Measurements from ENCODE around the gene ZNF215. TPM values are rescaled to one million over a fixed set of nuclear protein-coding genes. Genes with fewer than 3 reads are reported as not detected.

ZNF215 gene
- total and polyA plus RNA-seq, 2 of the 8 experiments (the other 6 are each of a cell fraction or from before 2014, with no cell fraction given): 6.4 to 17.9 TPM

DNA sequence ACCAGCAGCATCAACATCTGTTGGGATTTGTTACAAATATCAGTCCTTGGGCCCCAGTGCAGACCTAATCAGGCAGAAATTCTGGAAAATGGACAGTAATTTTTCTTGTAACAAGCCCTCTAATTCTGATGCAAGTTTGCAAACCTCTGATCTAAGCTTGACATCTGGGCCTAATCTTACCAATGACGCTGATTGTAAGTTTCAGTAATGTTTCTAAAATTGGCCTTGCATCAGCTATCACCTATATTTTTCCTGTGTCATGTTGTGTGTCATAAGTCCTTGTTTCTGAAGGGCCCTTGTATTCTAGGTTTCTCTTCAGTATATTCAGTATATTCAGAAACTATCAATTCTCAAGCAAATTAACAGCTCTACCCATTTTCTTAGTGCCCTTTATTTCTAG, 36.4 kb downstream of the ZNF215 start:
- H4K91ac ChIP-seq (replicated peaks; ENCODE audit: insufficient read length, low read length): no peak overlapping the region
- no peak for FAIRE-seq
- TF ChIP-seq, protein P1, sequence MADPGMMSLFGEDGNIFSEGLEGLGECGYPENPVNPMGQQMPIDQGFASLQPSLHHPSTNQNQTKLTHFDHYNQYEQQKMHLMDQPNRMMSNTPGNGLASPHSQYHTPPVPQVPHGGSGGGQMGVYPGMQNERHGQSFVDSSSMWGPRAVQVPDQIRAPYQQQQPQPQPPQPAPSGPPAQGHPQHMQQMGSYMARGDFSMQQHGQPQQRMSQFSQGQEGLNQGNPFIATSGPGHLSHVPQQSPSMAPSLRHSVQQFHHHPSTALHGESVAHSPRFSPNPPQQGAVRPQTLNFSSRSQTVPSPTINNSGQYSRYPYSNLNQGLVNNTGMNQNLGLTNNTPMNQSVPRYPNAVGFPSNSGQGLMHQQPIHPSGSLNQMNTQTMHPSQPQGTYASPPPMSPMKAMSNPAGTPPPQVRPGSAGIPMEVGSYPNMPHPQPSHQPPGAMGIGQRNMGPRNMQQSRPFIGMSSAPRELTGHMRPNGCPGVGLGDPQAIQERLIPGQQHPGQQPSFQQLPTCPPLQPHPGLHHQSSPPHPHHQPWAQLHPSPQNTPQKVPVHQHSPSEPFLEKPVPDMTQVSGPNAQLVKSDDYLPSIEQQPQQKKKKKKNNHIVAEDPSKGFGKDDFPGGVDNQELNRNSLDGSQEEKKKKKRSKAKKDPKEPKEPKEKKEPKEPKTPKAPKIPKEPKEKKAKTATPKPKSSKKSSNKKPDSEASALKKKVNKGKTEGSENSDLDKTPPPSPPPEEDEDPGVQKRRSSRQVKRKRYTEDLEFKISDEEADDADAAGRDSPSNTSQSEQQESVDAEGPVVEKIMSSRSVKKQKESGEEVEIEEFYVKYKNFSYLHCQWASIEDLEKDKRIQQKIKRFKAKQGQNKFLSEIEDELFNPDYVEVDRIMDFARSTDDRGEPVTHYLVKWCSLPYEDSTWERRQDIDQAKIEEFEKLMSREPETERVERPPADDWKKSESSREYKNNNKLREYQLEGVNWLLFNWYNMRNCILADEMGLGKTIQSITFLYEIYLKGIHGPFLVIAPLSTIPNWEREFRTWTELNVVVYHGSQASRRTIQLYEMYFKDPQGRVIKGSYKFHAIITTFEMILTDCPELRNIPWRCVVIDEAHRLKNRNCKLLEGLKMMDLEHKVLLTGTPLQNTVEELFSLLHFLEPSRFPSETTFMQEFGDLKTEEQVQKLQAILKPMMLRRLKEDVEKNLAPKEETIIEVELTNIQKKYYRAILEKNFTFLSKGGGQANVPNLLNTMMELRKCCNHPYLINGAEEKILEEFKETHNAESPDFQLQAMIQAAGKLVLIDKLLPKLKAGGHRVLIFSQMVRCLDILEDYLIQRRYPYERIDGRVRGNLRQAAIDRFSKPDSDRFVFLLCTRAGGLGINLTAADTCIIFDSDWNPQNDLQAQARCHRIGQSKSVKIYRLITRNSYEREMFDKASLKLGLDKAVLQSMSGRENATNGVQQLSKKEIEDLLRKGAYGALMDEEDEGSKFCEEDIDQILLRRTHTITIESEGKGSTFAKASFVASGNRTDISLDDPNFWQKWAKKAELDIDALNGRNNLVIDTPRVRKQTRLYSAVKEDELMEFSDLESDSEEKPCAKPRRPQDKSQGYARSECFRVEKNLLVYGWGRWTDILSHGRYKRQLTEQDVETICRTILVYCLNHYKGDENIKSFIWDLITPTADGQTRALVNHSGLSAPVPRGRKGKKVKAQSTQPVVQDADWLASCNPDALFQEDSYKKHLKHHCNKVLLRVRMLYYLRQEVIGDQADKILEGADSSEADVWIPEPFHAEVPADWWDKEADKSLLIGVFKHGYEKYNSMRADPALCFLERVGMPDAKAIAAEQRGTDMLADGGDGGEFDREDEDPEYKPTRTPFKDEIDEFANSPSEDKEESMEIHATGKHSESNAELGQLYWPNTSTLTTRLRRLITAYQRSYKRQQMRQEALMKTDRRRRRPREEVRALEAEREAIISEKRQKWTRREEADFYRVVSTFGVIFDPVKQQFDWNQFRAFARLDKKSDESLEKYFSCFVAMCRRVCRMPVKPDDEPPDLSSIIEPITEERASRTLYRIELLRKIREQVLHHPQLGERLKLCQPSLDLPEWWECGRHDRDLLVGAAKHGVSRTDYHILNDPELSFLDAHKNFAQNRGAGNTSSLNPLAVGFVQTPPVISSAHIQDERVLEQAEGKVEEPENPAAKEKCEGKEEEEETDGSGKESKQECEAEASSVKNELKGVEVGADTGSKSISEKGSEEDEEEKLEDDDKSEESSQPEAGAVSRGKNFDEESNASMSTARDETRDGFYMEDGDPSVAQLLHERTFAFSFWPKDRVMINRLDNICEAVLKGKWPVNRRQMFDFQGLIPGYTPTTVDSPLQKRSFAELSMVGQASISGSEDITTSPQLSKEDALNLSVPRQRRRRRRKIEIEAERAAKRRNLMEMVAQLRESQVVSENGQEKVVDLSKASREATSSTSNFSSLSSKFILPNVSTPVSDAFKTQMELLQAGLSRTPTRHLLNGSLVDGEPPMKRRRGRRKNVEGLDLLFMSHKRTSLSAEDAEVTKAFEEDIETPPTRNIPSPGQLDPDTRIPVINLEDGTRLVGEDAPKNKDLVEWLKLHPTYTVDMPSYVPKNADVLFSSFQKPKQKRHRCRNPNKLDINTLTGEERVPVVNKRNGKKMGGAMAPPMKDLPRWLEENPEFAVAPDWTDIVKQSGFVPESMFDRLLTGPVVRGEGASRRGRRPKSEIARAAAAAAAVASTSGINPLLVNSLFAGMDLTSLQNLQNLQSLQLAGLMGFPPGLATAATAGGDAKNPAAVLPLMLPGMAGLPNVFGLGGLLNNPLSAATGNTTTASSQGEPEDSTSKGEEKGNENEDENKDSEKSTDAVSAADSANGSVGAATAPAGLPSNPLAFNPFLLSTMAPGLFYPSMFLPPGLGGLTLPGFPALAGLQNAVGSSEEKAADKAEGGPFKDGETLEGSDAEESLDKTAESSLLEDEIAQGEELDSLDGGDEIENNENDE (IDR thresholded peaks at IDR 0.05; ENCODE audit: insufficient replicate concordance, low read length): no peak

More for the DNA sequence above, 36.4 kb downstream of the ZNF215 start:
- Histone ChIP-seq H2AK5ac (ENCODE audit: low read depth, low read length) (no peak overlapping the region), H3K4me1 (replicated peaks in 1 of 4; ENCODE audit: control insufficient read depth in 3 of 4, insufficient read depth in 4 of 4, low read length in 3 of 4) (no peaks in the 10 kb centered on the region), H3K79me2 (ENCODE audit: control insufficient read depth in 1 of 2, insufficient read depth in 2 of 2, low read length in 2 of 2) (no peaks in the 10 kb centered on the region), H2BK15ac (ENCODE audit: low read length) (no peak overlapping the region), H2BK20ac (ENCODE audit: low read length) (no peak overlapping the region), H2BK12ac (ENCODE audit: low read depth, low read length) (no peak overlapping the region), H3K4ac (replicated peaks; ENCODE audit: insufficient read length, low read depth, low read length) (no peak overlapping the region), H3K36me3 (ENCODE audit: control insufficient read depth in 2 of 4, insufficient read depth in 4 of 4, low read length in 3 of 4) (peaks cover 0 to 3% (median 0%) of the 10 kb centered on the region in 4 experiments; a peak in 3 of 8 replicates), H4K20me1 (replicated peaks in 1 of 2; ENCODE audit: control insufficient read depth in 1 of 2, insufficient read depth in 2 of 2, low read length in 2 of 2) (peaks cover 0 to 1% of the 10 kb centered on the region in 2 experiments), H3K4me2 (ENCODE audit: insufficient read depth in 1 of 2, low read depth in 2 of 2, low read length in 2 of 2) (no peak overlapping the region), H3K4me3 (ENCODE audit: extremely low read depth in 1 of 4, insufficient read depth in 2 of 4, low read depth in 3 of 4, low read length in 4 of 4) (no peak overlapping the region), H2BK5ac (ENCODE audit: low read depth, low read length) (no peak overlapping the region), H3K14ac (ENCODE audit: insufficient read length) (no peak overlapping the region), H3K56ac (replicated peaks; ENCODE audit: insufficient read length, low read depth, low read length) (no peak overlapping the region), H3K27ac (ENCODE audit: low read depth, low read length) (no peak overlapping the region), H2BK120ac (replicated peaks; ENCODE audit: low read depth, low read length) (no peak overlapping the region), H3K27me3 (replicated peaks in 1 of 4; ENCODE audit: control insufficient read depth in 3 of 4, extremely low read depth in 1 of 4, insufficient read depth in 3 of 4, low read length in 3 of 4) (no peaks in the 10 kb centered on the region), H3K23me2 (ENCODE audit: low read depth, low read length) (no peaks in the 10 kb centered on the region), H3K79me1 (ENCODE audit: low read depth, low read length) (no peaks in the 10 kb centered on the region), H3K23ac (ENCODE audit: insufficient read length) (no peak overlapping the region), H3K9ac (replicated peaks in 1 of 4; ENCODE audit: extremely low read depth in 1 of 4, low read depth in 3 of 4, low read length in 3 of 4) (no peak overlapping the region), H4K5ac (ENCODE audit: insufficient read length, low read depth, low read length) (no peak overlapping the region), H3K9me3 (ENCODE audit: insufficient read depth in 2 of 2, low read depth in 1 of 2, low read length in 1 of 2) (no peaks in the 10 kb centered on the region), H2AFZ (ENCODE audit: low read length) (no peak overlapping the region), H4K8ac (ENCODE audit: extremely low read depth, insufficient read depth, low read length) (no peak overlapping the region), H3K18ac (ENCODE audit: extremely low read depth, low read length) (no peak overlapping the region)
- POLR2A ChIA-PET (ENCODE audit: partially characterized antibody): no interaction called here
- CTCF ChIA-PET (ENCODE audit: partially characterized antibody): no interaction called here
- no peak for DNase-seq (ENCODE audit: low read depth in 1 of 2, low spot score in 2 of 2)
- 89% methylated on average over 1 of the region's 1 CpG; no CpG with 5 or more reads in 1 of the 2 experiments for WGBS, 2 experiments (ENCODE audit: extremely low coverage in 1 of 2, insufficient coverage in 1 of 2, insufficient read length in 1 of 2, insufficient replicate concordance in 2 of 2, low coverage in 1 of 2, low lambda C conversion rate in 2 of 2, missing lambda C conversion rate in 1 of 2)

Measured in H1 (cell line).